PC-3 (cell line): ENCODE data around the gene ARHGEF7.

Experiments
- EZH2 ChIP-seq: fragments of 300-600 bp; sonication (generic); IDR thresholded peaks from one replicate; pipeline ENCODE4 v1.6.1; 2017; ENCODE audit warnings: antibody characterized with exemption, mild to moderate bottlenecking, low read length; ENCODE audit not compliant: unreplicated experiment
- EZH2phosphoT487 ChIP-seq: fragments of 300-600 bp; sonication (generic); IDR thresholded peaks from 2 replicates; pipeline ENCODE4 v1.6.1; 2018; ENCODE audit warnings: mild to moderate bottlenecking, antibody characterized with exemption, low read length, borderline replicate concordance
- TF ChIP-seq, protein P1 (sequence below): fragments of 300-600 bp; sonication (generic); conservative IDR thresholded peaks from 2 replicates; pipeline ENCODE4 v1.5.1; 2017; ENCODE audit warnings: antibody characterized with exemption, low read depth, mild to moderate bottlenecking, low read length

DNA sequence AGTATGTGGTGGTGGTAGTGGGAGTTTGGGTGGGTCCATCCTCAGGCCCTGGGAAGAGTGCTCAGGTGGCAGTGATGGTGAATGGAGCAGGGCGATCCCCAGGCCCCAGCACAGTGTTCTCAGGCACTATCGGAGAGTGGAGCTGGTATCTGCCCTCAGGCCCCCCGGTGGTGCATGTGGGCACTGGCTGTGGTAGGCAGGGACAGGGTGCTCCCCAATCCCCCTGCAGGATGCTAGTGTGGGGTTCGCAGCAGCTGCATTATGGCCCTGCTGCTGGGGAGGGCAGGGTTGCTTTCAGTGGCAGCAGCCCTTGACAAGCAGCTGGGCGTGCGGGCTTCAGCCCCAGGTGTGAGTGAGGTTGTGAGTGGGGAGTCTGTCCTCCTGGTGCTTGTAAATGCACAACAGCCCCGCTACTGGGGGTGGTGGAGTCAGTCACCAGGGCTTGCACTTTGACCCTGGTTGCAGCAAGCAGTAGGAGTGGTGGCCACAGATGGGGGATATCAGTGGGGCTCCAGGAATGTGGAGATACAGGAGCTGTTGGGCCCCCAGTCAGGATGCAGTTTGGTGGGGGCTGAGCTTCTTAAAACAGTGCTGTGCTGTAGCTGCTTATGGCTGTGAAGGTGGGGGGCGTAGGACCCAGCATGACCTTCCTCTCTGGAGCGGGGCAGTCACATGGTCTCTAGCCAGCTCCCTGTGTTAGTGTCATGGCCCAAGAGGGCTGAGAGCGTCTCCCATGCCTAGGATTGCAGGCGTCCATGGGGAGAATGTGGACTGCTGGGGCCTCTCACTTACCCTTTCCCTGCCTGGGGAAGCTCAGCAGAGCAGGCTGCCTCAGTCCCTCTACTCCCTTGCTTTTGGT is 38.7 kb upstream of the ARHGEF7 start:
- TF ChIP-seq, protein P1, sequence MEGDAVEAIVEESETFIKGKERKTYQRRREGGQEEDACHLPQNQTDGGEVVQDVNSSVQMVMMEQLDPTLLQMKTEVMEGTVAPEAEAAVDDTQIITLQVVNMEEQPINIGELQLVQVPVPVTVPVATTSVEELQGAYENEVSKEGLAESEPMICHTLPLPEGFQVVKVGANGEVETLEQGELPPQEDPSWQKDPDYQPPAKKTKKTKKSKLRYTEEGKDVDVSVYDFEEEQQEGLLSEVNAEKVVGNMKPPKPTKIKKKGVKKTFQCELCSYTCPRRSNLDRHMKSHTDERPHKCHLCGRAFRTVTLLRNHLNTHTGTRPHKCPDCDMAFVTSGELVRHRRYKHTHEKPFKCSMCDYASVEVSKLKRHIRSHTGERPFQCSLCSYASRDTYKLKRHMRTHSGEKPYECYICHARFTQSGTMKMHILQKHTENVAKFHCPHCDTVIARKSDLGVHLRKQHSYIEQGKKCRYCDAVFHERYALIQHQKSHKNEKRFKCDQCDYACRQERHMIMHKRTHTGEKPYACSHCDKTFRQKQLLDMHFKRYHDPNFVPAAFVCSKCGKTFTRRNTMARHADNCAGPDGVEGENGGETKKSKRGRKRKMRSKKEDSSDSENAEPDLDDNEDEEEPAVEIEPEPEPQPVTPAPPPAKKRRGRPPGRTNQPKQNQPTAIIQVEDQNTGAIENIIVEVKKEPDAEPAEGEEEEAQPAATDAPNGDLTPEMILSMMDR = no peak
- no peak for TF ChIP-seq EZH2
- no peak for TF ChIP-seq EZH2phosphoT487
